Neuronal stem cell (in vitro differentiated cells): ENCODE measurements around the gene MATN1.

Experiments used
- DNase-seq: peaks from one replicate; pipeline ENCODE4 v3.0.0-alpha.2; 2013; ENCODE audit warnings: low spot score
- H2AFZ ChIP-seq: one replicate; pipeline ENCODE4 v1.6.1; 2013; ENCODE audit warnings: mild to moderate bottlenecking, low read length, inconsistent platforms
- H2AK5ac ChIP-seq: 2 replicates; pipeline ENCODE4 v1.6.1; 2013; ENCODE audit warnings: low read depth, mild to moderate bottlenecking, inconsistent platforms, low read length, moderate library complexity, mixed read lengths
- H2BK120ac ChIP-seq: 2 replicates; pipeline ENCODE4 v1.6.1; 2013; ENCODE audit warnings: low read depth, mild to moderate bottlenecking, inconsistent platforms, low read length, moderate library complexity, mixed read lengths
- H2BK12ac ChIP-seq: one replicate; pipeline ENCODE4 v1.6.1; 2013; ENCODE audit warnings: low read length, inconsistent platforms
- H2BK15ac ChIP-seq: 2 replicates; pipeline ENCODE4 v1.6.1; 2013; ENCODE audit warnings: mild to moderate bottlenecking, low read length, inconsistent platforms, mixed read lengths
- H2BK5ac ChIP-seq: one replicate; pipeline ENCODE4 v1.6.1; 2013; ENCODE audit warnings: inconsistent platforms, mild to moderate bottlenecking, low read length, moderate library complexity
- H3K14ac ChIP-seq: one replicate; pipeline ENCODE4 v1.6.1; 2013; ENCODE audit warnings: low read length, inconsistent platforms
- H3K18ac ChIP-seq: 2 replicates; pipeline ENCODE4 v1.6.1; 2013; ENCODE audit warnings: low read length, inconsistent platforms
- H3K23ac ChIP-seq: 2 replicates; pipeline ENCODE4 v1.6.1; 2013; ENCODE audit warnings: low read depth, mild to moderate bottlenecking, mixed read lengths, low read length, inconsistent platforms; ENCODE audit not compliant: poor library complexity
- H3K27ac ChIP-seq: replicated peaks from 3 replicates; pipeline ENCODE4 v1.5.1; 2013; ENCODE audit warnings: low read length, inconsistent platforms
- H3K27me3 ChIP-seq, 3 experiments: 2 replicates each; pipeline ENCODE4 v1.6.1; 2013; ENCODE audit warnings: low read length in 3 of 3, mild to moderate bottlenecking in 2 of 3, inconsistent platforms in 1 of 3, low read depth in 1 of 3, mixed read lengths in 1 of 3, moderate library complexity in 1 of 3; ENCODE audit not compliant: control insufficient read depth in 3 of 3, insufficient read depth in 3 of 3
- H3K36me3 ChIP-seq, 2 donors: replicated peaks in 1 of 2; 2 replicates each; pipeline ENCODE4 v1.6.1; 2013; ENCODE audit warnings: low read length in 2 of 2; ENCODE audit not compliant: control insufficient read depth in 2 of 2, insufficient read depth in 2 of 2
- H3K4ac ChIP-seq: 2 replicates; pipeline ENCODE4 v1.6.1; 2013; ENCODE audit warnings: inconsistent platforms, mild to moderate bottlenecking, low read length, moderate library complexity
- H3K4me1 ChIP-seq, 2 donors: 1 replicate in 1 of 2; 2 replicates in 1 of 2; pipeline ENCODE4 v1.6.1; 2013; ENCODE audit warnings: low read length in 2 of 2, low read depth in 1 of 2; ENCODE audit not compliant: control insufficient read depth in 2 of 2, insufficient read depth in 1 of 2
- H3K4me2 ChIP-seq: one replicate; pipeline ENCODE4 v1.6.1; 2013; ENCODE audit warnings: mild to moderate bottlenecking, low read length, inconsistent platforms; ENCODE audit not compliant: insufficient read depth, poor library complexity, severe bottlenecking
- H3K4me3 ChIP-seq, 2 donors: 2 replicates each; pipeline ENCODE4 v1.5.1; 2013; ENCODE audit warnings: low read length in 2 of 2, mild to moderate bottlenecking in 2 of 2, inconsistent platforms in 1 of 2, moderate library complexity in 1 of 2
- H3K79me1 ChIP-seq: one replicate; pipeline ENCODE4 v1.6.1; 2013; ENCODE audit warnings: low read depth, mild to moderate bottlenecking, inconsistent platforms, low read length, moderate library complexity
- H3K9ac ChIP-seq: one replicate; pipeline ENCODE4 v1.6.1; 2013; ENCODE audit warnings: mild to moderate bottlenecking, low read depth, low read length, inconsistent platforms; ENCODE audit not compliant: poor library complexity
- H3K9me3 ChIP-seq, 2 donors: replicated peaks in 1 of 2; 2 replicates each; pipeline versions ENCODE3 to v1.6.1; 2013; ENCODE audit warnings: low read length in 2 of 2, mild to moderate bottlenecking in 2 of 2, inconsistent platforms in 1 of 2, low read depth in 1 of 2, mixed read lengths in 1 of 2, moderate library complexity in 1 of 2; ENCODE audit not compliant: control insufficient read depth in 2 of 2, insufficient read depth in 1 of 2
- H4K8ac ChIP-seq: one replicate; pipeline ENCODE4 v1.6.1; 2013; ENCODE audit warnings: low read depth, mild to moderate bottlenecking, inconsistent platforms, low read length, moderate library complexity
- H4K91ac ChIP-seq: one replicate; pipeline ENCODE4 v1.6.1; 2013; ENCODE audit warnings: low read length, low read depth, mild to moderate bottlenecking, inconsistent platforms; ENCODE audit not compliant: poor library complexity
- WGBS, 2 donors: extraction: QIAGEN DNeasy Blood & Tissue Kit; methylation state at CpG; one replicate each; pipeline ENCODE4 v1.1.7; 2013; ENCODE audit warnings: missing lambda C conversion rate in 2 of 2, mixed read lengths in 1 of 2; ENCODE audit not compliant: insufficient read length in 2 of 2, insufficient replicate concordance in 1 of 2; ENCODE audit errors: extremely low coverage in 2 of 2; 5-methylcytosine and 5-hydroxymethylcytosine counted together

MATN1 gene

DNA sequence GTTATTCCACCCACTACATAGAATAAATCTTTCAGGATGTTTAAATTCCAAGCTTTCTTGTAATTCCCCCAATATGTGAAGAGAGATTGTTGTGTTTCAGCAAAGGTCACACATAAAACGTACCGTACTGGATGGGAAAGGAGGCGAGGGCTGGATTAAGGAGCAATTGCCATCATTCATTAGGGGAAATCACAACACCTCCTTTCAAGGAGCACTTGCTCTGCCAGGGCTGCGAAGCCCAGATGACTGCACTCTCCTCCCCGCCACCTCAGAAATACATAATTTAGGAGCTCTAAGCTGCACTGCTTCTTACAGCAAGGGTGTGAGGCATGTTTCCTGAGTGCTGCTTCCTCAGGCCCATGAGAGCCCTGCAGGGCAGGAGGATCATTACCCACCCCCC lies 29.6 kb downstream of the MATN1 start:
- peaks cover 5 to 30% of the 10 kb centered on the region in 2 donors for H3K4me1 ChIP-seq
- no peak overlapping the region for H4K91ac ChIP-seq
- H2BK12ac ChIP-seq: no peak overlapping the region
- H4K8ac ChIP-seq: no peak overlapping the region
- no peak overlapping the region for H3K14ac ChIP-seq
- no peak overlapping the region for H2AK5ac ChIP-seq
- H3K4ac ChIP-seq: no peak overlapping the region
- no peaks in the 10 kb centered on the region for H3K9me3 ChIP-seq
- no CpG with 5 or more reads among the region's 5 CpGs for WGBS, 2 donors
- no peak overlapping the region for H3K18ac ChIP-seq
- H3K79me1 ChIP-seq: no peaks in the 10 kb centered on the region
- no peak overlapping the region for H3K9ac ChIP-seq
- no peak overlapping the region for H2BK15ac ChIP-seq
- no peaks in the 10 kb centered on the region for H3K36me3 ChIP-seq
- no peak overlapping the region for H3K27ac ChIP-seq
- peaks cover 0 to 36% (median 0%) of the 10 kb centered on the region in 3 experiments for H3K27me3 ChIP-seq
- H3K4me2 ChIP-seq: no peak overlapping the region
- no peak overlapping the region for H2BK120ac ChIP-seq
- no peak overlapping the region for H2AFZ ChIP-seq
- no peak overlapping the region for H2BK5ac ChIP-seq
- no peak overlapping the region for H3K4me3 ChIP-seq
- H3K23ac ChIP-seq: no peak overlapping the region
- no peak for DNase-seq

DNA sequence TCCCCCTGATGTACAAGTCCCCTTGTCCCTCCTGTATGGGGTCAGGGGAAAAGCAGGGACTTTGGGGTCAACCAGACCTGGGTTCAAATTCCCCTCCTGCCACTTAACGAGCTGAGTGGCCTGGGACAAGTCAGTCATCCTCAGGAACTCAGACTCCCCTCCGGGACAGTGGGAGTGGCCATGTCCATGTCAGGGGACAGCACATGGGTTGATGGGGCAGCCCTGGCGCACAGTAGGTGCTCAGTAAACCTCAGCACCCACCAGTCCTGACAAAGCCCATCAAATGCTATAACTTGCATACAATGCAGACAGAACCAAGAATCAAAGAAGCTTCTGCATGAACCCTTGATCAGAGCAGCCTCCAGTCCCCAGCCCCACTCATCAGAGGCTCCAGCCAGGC lies 30.0 kb downstream of the MATN1 start:
- H4K91ac ChIP-seq: no peak overlapping the region
- H3K18ac ChIP-seq: peak overlapping the region; percentile 46
- no peak overlapping the region for H3K4ac ChIP-seq
- peaks cover 5 to 31% of the 10 kb centered on the region in 2 donors for H3K4me1 ChIP-seq
- H3K23ac ChIP-seq: no peak overlapping the region
- H2BK15ac ChIP-seq: no peak overlapping the region
- no peak overlapping the region for H4K8ac ChIP-seq
- H2AFZ ChIP-seq: no peak overlapping the region
- WGBS, 2 donors: no CpG with 5 or more reads among the region's 3 CpGs
- peak overlapping the region; percentile 9 for H3K14ac ChIP-seq
- H3K79me1 ChIP-seq: no peaks in the 10 kb centered on the region
- peak overlapping the region; percentile 46 for H2BK12ac ChIP-seq
- no peaks in the 10 kb centered on the region for H3K36me3 ChIP-seq
- no peak overlapping the region for H3K4me2 ChIP-seq
- H3K9me3 ChIP-seq: no peaks in the 10 kb centered on the region
- no peak overlapping the region for H3K27ac ChIP-seq
- H3K9ac ChIP-seq: no peak overlapping the region
- H3K27me3 ChIP-seq: peaks cover 0 to 40% (median 0%) of the 10 kb centered on the region in 3 experiments
- H2BK5ac ChIP-seq: no peak overlapping the region
- no peak overlapping the region for H3K4me3 ChIP-seq
- DNase-seq: no peak
- H2BK120ac ChIP-seq: no peak overlapping the region
- peak overlapping the region; percentile 33 for H2AK5ac ChIP-seq

- no peak for DNase-seq
- Histone ChIP-seq H3K14ac (peak overlapping the region; percentile 9), H3K27ac (no peak overlapping the region), H2BK15ac (no peak overlapping the region), H2AK5ac (peak overlapping the region; percentile 33), H3K79me1 (no peaks in the 10 kb centered on the region), H2AFZ (no peak overlapping the region), H3K9me3 (no peaks in the 10 kb centered on the region), H4K8ac (no peak overlapping the region), H3K4me3 (no peak overlapping the region), H3K36me3 (no peaks in the 10 kb centered on the region), H2BK120ac (no peak overlapping the region), H3K18ac (peak overlapping the region; percentile 46), H3K23ac (no peak overlapping the region), H3K27me3 (peaks cover 0 to 40% (median 0%) of the 10 kb centered on the region in 3 experiments), H3K4me1 (peaks cover 5 to 31% of the 10 kb centered on the region in 2 donors), H3K9ac (no peak overlapping the region), H2BK5ac (no peak overlapping the region), H3K4me2 (no peak overlapping the region), H2BK12ac (peak overlapping the region; percentile 46), H4K91ac (no peak overlapping the region), H3K4ac (no peak overlapping the region)
- no CpG with 5 or more reads among the region's 7 CpGs for WGBS, 2 donors
Observed at GRCh38 chr1:30692948-30693301, 30.5 kb downstream of the MATN1 start.

GRCh38 chr1:30692201-30692947 lies 31.0 kb downstream of the MATN1 start:
- Histone ChIP-seq H3K79me1 (no peaks in the 10 kb centered on the region), H3K4me1 (peaks cover 5 to 28% of the 10 kb centered on the region in 2 donors), H3K27ac (no peak overlapping the region), H3K36me3 (no peaks in the 10 kb centered on the region), H3K27me3 (peaks cover 0 to 41% (median 0%) of the 10 kb centered on the region in 3 experiments), H3K4me2 (no peak overlapping the region), H3K4ac (no peak overlapping the region), H3K23ac (no peak overlapping the region), H2AK5ac (peak overlapping the region; percentile 85), H2AFZ (no peak overlapping the region), H2BK120ac (no peak overlapping the region), H3K9ac (no peak overlapping the region), H2BK15ac (peak overlapping the region; percentile 30), H2BK12ac (no peak overlapping the region), H3K4me3 (no peak overlapping the region), H3K18ac (peak overlapping the region; percentile 64), H3K9me3 (no peaks in the 10 kb centered on the region), H2BK5ac (no peak overlapping the region), H4K91ac (no peak overlapping the region), H3K14ac (no peak overlapping the region), H4K8ac (no peak overlapping the region)
- no CpG with 5 or more reads among the region's 7 CpGs for WGBS, 2 donors
- DNase-seq: no peak
